ENCODE data around the gene MRPL20. TPM values are rescaled to one million over a fixed set of nuclear protein-coding genes. Genes with fewer than 3 reads are reported as not detected.
"Not testable (repeated sequence)": the region's sequence is repeated elsewhere in the genome, so short reads cannot be mapped to it uniquely, and the experiment has no call there.

MRPL20 gene
- total RNA-seq, 1 donor from 2014 or later, result 98.6 TPM

DNA sequence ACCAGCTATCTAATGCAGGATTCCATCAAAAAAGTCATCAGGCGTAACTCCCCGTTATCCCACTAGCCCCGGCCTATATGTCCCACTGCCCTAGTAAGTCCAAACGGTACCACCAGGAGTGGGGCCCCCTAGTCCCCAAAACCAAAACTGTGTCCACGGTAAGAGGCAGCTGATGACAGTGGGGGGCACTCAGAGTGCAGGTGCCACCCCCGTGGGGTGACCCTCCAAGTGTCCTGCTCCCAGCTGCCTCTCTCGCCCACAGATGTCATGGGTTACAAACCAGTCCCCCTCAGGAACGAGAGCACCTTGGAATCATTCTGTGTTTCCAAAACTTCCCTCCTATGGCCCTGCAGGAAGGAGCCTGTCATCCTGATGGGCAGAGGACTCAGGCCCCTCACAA, 21.2 kb downstream of the MRPL20 start:
- DNase-seq, result no peak
- H3K27ac Mint-ChIP-seq (ENCODE audit: unreplicated experiment), result no peak overlapping the region
- peaks cover 6% of the 10 kb centered on the region for H3K4me1 Mint-ChIP-seq (ENCODE audit: low read depth, unreplicated experiment)
- no peaks in the 10 kb centered on the region for H3K36me3 Mint-ChIP-seq (ENCODE audit: unreplicated experiment)
- H3K4me3 Mint-ChIP-seq (ENCODE audit: unreplicated experiment), result no peak overlapping the region
- H3K27me3 Mint-ChIP-seq (ENCODE audit: unreplicated experiment), result peaks cover 9% of the 10 kb centered on the region
- TF ChIP-seq, protein P1, sequence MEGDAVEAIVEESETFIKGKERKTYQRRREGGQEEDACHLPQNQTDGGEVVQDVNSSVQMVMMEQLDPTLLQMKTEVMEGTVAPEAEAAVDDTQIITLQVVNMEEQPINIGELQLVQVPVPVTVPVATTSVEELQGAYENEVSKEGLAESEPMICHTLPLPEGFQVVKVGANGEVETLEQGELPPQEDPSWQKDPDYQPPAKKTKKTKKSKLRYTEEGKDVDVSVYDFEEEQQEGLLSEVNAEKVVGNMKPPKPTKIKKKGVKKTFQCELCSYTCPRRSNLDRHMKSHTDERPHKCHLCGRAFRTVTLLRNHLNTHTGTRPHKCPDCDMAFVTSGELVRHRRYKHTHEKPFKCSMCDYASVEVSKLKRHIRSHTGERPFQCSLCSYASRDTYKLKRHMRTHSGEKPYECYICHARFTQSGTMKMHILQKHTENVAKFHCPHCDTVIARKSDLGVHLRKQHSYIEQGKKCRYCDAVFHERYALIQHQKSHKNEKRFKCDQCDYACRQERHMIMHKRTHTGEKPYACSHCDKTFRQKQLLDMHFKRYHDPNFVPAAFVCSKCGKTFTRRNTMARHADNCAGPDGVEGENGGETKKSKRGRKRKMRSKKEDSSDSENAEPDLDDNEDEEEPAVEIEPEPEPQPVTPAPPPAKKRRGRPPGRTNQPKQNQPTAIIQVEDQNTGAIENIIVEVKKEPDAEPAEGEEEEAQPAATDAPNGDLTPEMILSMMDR (IDR thresholded peaks at IDR 0.05; ENCODE audit: partially characterized antibody, unreplicated experiment), result no peak
- peaks cover 3% of the 10 kb centered on the region for H3K9me3 Mint-ChIP-seq (ENCODE audit: unreplicated experiment)

DNA sequence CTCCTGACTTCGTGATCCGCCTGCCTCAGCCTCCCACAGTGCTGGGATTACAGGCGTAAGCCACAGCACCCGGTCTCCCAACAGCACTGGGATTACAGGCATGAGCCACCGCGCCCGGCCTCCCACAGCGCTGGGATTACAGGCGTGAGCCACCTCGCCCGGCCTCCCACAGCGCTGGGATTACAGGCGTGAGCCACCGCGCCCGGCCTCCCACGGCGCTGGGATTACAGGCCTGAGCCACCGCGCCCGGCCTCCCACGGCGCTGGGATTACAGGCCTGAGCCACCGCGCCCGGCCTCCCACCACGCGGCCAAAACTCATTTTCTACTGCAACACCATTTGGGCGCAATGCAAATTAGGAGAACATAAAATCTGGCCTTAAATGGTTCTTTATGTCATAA, 21.8 kb downstream of the MRPL20 start:
- H3K4me3 Mint-ChIP-seq (ENCODE audit: unreplicated experiment); DNase-seq; H3K27me3 Mint-ChIP-seq (ENCODE audit: unreplicated experiment); H3K4me1 Mint-ChIP-seq (ENCODE audit: low read depth, unreplicated experiment); H3K9me3 Mint-ChIP-seq (ENCODE audit: unreplicated experiment); H3K36me3 Mint-ChIP-seq (ENCODE audit: unreplicated experiment); H3K27ac Mint-ChIP-seq (ENCODE audit: unreplicated experiment): not testable (repeated sequence)

DNA sequence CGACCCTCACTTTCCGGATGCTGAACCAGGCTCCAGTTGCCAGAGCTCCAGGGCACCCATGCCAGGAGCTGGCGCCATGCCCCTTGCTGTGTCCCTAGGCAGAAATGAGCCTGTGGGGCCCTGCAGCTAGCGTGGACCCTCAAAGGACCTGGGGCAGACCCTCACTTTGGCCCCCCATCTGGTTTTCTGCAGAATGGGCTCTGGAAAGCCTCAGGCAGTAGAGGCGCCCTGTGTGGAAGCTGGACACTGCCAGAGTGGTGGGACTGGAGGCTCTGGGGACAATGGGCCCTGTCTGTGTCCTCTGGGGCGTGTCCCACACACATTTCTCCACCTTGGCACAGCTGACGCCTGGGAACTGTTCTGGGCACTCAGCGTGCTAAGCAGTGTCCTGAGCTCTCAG, 25.8 kb downstream of the MRPL20 start:
- Mint-ChIP-seq H3K4me1 (ENCODE audit: low read depth, unreplicated experiment) (peaks cover 3% of the 10 kb centered on the region), H3K27ac (ENCODE audit: unreplicated experiment) (no peak overlapping the region), H3K36me3 (ENCODE audit: unreplicated experiment) (no peaks in the 10 kb centered on the region), H3K9me3 (ENCODE audit: unreplicated experiment) (no peaks in the 10 kb centered on the region), H3K4me3 (ENCODE audit: unreplicated experiment) (no peak overlapping the region), H3K27me3 (ENCODE audit: unreplicated experiment) (peaks cover 5% of the 10 kb centered on the region)
- TF ChIP-seq, protein P1 (IDR thresholded peaks at IDR 0.05; ENCODE audit: partially characterized antibody, unreplicated experiment), result no peak
- no peak for DNase-seq

DNA sequence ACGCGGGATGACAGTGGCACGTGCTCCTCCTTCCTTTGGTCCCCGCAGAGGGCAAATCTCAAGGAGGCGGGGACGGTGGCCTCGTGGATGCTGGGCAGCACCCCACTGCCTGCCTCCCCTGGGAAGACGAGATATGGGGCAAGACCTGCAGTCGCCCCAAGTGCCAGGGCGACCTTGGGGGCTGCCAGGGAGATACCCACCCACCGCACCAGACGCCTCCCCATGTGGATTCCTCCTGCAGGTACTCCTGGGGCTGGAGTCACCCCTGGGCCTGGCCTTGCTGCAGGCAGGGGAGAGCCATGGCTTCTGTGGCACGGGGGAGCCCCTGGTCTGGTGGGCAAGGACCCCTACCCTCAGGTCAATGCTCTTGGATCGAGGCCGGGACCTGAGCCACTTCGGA, 26.2 kb downstream of the MRPL20 start:
- Mint-ChIP-seq H3K9me3 (ENCODE audit: unreplicated experiment) (no peaks in the 10 kb centered on the region), H3K4me3 (ENCODE audit: unreplicated experiment) (no peak overlapping the region), H3K4me1 (ENCODE audit: low read depth, unreplicated experiment) (peaks cover 3% of the 10 kb centered on the region), H3K27me3 (ENCODE audit: unreplicated experiment) (peaks cover 5% of the 10 kb centered on the region), H3K27ac (ENCODE audit: unreplicated experiment) (no peak overlapping the region), H3K36me3 (ENCODE audit: unreplicated experiment) (no peaks in the 10 kb centered on the region)
- TF ChIP-seq, protein P1 (IDR thresholded peaks at IDR 0.05; ENCODE audit: partially characterized antibody, unreplicated experiment), result no peak
- no peak for DNase-seq

DNA sequence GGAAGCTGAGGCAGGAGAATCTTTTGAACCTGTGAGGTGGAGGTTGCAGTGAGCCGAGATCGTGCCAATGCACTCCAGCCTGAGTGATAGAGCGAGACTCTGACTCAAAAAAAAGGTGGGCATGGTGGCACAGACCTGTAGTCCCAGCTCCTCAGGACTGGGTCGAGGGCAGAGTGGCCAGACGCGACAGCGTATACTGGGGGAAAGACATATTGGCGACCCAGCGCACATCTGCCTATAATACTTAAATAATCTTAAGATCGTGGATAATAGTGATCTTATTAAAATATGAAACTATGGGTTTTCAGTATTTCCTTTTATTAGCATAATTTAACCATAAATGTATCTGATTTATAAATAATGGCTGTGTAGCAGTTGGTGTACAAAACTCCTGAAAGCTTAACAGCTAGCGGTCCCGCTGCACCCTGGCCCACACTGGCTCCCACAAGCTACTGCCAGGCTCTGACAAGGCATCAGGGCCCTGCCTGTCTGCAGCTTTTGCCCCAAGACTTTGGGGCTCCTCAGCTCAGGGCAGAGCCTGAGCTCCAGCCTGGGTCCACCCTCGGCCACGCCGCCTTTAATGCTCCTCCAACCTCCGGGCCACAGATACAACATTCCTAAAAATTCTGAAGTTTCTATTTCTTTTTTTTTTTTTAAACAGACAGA, 29.4 kb downstream of the MRPL20 start:
- peaks cover 4% of the 10 kb centered on the region for H3K27me3 Mint-ChIP-seq (ENCODE audit: unreplicated experiment)
- TF ChIP-seq, protein P1 (IDR thresholded peaks at IDR 0.05; ENCODE audit: partially characterized antibody, unreplicated experiment), result no peak
- H3K4me3 Mint-ChIP-seq (ENCODE audit: unreplicated experiment), result no peak overlapping the region
- no peaks in the 10 kb centered on the region for H3K36me3 Mint-ChIP-seq (ENCODE audit: unreplicated experiment)
- H3K27ac Mint-ChIP-seq (ENCODE audit: unreplicated experiment), result no peak overlapping the region
- DNase-seq, result no peak
- H3K4me1 Mint-ChIP-seq (ENCODE audit: low read depth, unreplicated experiment), result peaks cover 3% of the 10 kb centered on the region
- H3K9me3 Mint-ChIP-seq (ENCODE audit: unreplicated experiment), result no peaks in the 10 kb centered on the region
